ENCODE results near the gene ZCCHC7. TPM values are rescaled to one million over a fixed set of nuclear protein-coding genes. Genes with fewer than 3 reads are reported as not detected.

Gene ZCCHC7
- total and polyA plus RNA-seq, 2 donors (not counting 3 experiments of a cell fraction or from before 2014, with no cell fraction given): 7.4 to 14.8 TPM

DNA sequence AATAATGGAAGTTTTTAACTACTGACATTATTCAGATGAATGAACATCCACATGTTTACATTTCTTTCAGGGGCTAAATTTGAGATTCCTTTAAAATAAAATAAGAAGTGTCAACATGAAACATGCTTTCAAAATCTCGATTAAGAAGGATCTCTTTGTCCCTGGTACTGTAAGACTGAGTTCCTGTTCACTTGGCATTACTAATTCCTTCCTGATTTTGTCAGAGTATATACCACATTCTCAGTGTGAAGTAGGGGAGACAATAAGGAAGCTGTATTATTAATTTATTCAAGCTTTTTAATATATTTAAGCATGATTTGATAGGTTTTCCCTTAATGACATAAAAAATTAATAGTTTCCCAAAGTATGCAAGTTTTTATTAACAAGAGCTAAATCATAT lies 220.6 kb downstream of the ZCCHC7 start:
- dilution Hi-C loops (cut with MboI; ENCODE audit: extremely low pct_ligation_motif_present, low sequenced_read_pairs) (no loop called here), intact Hi-C loops (cut with micrococcal nuclease) (no loop called here)
- Histone ChIP-seq H3K79me2 (ENCODE audit: control insufficient read depth, insufficient read depth, low read length) (no peaks in the 10 kb centered on the region), H3K27me3 (ENCODE audit: control insufficient read depth in 2 of 2, insufficient read depth in 2 of 2, low read length in 2 of 2) (no peaks in the 10 kb centered on the region), H3K4me2 (ENCODE audit: insufficient read depth, low read length) (no peak overlapping the region), H3K9ac (replicated peaks; ENCODE audit: extremely low read depth, insufficient read depth, low read length) (no peak overlapping the region), H3K4me3 (replicated peaks in 1 of 3; ENCODE audit: insufficient read depth in 1 of 3, low read depth in 1 of 3, low read length in 3 of 3) (no peak overlapping the region), H3K36me3 (ENCODE audit: control insufficient read depth in 2 of 2, extremely low read depth in 1 of 2, insufficient read depth in 2 of 2, low read length in 2 of 2) (no peaks in the 10 kb centered on the region), H4K20me1 (replicated peaks; ENCODE audit: control insufficient read depth, extremely low read depth, insufficient read depth, low read length) (no peaks in the 10 kb centered on the region), H3K9me1 (replicated peaks; ENCODE audit: control insufficient read depth, extremely low read depth, insufficient read depth, low read length) (no peaks in the 10 kb centered on the region), H2AFZ (ENCODE audit: low read depth, low read length) (no peak overlapping the region), H3K4me1 (ENCODE audit: control insufficient read depth, extremely low read depth, insufficient read depth, low read length) (no peaks in the 10 kb centered on the region), H3K9me3 (replicated peaks; ENCODE audit: control insufficient read depth, insufficient read depth, low read length) (no peaks in the 10 kb centered on the region), H3K27ac (ENCODE audit: insufficient read depth, low read depth, low read length) (no peak overlapping the region)
- TF ChIP-seq MYC (IDR thresholded peaks at IDR 0.05; ENCODE audit: low read depth, low read length) (no peak), EZH2 (IDR thresholded peaks at IDR 0.05; ENCODE audit: borderline replicate concordance, low read depth, low read length, severe bottlenecking) (no peak), CTCF (IDR thresholded peaks at IDR 0.05; ENCODE audit: extremely low read depth in 1 of 2, insufficient read depth in 1 of 2, low read depth in 1 of 2, low read length in 2 of 2) (no peak)
- TF ChIP-seq, protein P1, sequence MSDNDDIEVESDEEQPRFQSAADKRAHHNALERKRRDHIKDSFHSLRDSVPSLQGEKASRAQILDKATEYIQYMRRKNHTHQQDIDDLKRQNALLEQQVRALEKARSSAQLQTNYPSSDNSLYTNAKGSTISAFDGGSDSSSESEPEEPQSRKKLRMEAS (IDR thresholded peaks at IDR 0.05; ENCODE audit: insufficient read depth, insufficient read length): no peak
- DNase-seq (ENCODE audit: low read depth, low spot score): peak; percentile 10
- no peak for FAIRE-seq
- ChIA-PET CTCF (interaction anchor here (0.9 to 1.6 kb wide), 4 partner anchors 8 to 18 kb away, joined by 4 to 6 read pairs (median 4); no protein-coding TSS in a partner anchor), POLR2A (no interaction called here)
- no TSS peak for BruUV-seq (replicated peaks)

DNA sequence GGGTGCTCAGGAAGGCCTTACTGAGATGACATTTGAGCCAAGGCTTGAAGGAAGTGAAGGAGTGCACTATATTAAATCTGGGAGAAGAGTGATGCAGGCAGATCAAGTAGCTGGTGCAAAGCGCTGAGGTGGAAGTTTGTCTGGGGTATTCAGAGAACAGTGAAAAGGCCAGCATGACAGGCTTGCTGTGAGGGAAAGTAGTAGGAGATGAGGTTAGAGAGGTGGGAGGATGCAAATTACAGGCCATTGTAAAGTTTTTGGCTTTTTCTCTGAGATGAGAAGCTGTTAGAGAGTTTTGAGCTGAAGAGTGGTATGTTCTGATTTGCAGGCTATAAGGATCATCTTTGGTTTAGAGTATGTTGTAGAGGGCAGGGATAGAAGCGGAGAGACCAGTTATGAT lies 221.3 kb downstream of the ZCCHC7 start:
- ChIA-PET CTCF (interaction anchor here (1.2 to 1.6 kb wide), 2 partner anchors 9 to 14 kb away, joined by 4 read pairs; no protein-coding TSS in a partner anchor), POLR2A (no interaction called here)
- no peak overlapping the region for H3K4me2 ChIP-seq (ENCODE audit: insufficient read depth, low read length)
- no peaks in the 10 kb centered on the region for H3K36me3 ChIP-seq (ENCODE audit: control insufficient read depth in 2 of 2, extremely low read depth in 1 of 2, insufficient read depth in 2 of 2, low read length in 2 of 2)
- dilution Hi-C loops (cut with MboI; ENCODE audit: extremely low pct_ligation_motif_present, low sequenced_read_pairs) (no loop called here), intact Hi-C loops (cut with micrococcal nuclease) (no loop called here)
- H3K4me1 ChIP-seq (ENCODE audit: control insufficient read depth, extremely low read depth, insufficient read depth, low read length): no peaks in the 10 kb centered on the region
- DNase-seq (ENCODE audit: low read depth, low spot score) (no peak), FAIRE-seq (no peak)
- no peak overlapping the region for H2AFZ ChIP-seq (ENCODE audit: low read depth, low read length)
- no peaks in the 10 kb centered on the region for H3K9me3 ChIP-seq (replicated peaks; ENCODE audit: control insufficient read depth, insufficient read depth, low read length)
- H3K79me2 ChIP-seq (ENCODE audit: control insufficient read depth, insufficient read depth, low read length): no peaks in the 10 kb centered on the region
- H3K27ac ChIP-seq (ENCODE audit: insufficient read depth, low read depth, low read length): no peak overlapping the region
- H4K20me1 ChIP-seq (replicated peaks; ENCODE audit: control insufficient read depth, extremely low read depth, insufficient read depth, low read length): no peaks in the 10 kb centered on the region
- no TSS peak for BruUV-seq (replicated peaks)
- no peak overlapping the region for H3K9ac ChIP-seq (replicated peaks; ENCODE audit: extremely low read depth, insufficient read depth, low read length)
- H3K4me3 ChIP-seq (replicated peaks in 1 of 3; ENCODE audit: insufficient read depth in 1 of 3, low read depth in 1 of 3, low read length in 3 of 3): no peak overlapping the region
- H3K27me3 ChIP-seq (ENCODE audit: control insufficient read depth in 2 of 2, insufficient read depth in 2 of 2, low read length in 2 of 2): no peaks in the 10 kb centered on the region
- no peaks in the 10 kb centered on the region for H3K9me1 ChIP-seq (replicated peaks; ENCODE audit: control insufficient read depth, extremely low read depth, insufficient read depth, low read length)
- TF ChIP-seq POLR2A (IDR thresholded peaks at IDR 0.05; ENCODE audit: low read depth, low read length): no peak
- TF ChIP-seq EZH2 (IDR thresholded peaks at IDR 0.05; ENCODE audit: borderline replicate concordance, low read depth, low read length, severe bottlenecking): no peak
- TF ChIP-seq CTCF (IDR thresholded peaks at IDR 0.05; ENCODE audit: extremely low read depth in 1 of 2, insufficient read depth in 1 of 2, low read depth in 1 of 2, low read length in 2 of 2): no peak
- no peak for TF ChIP-seq MYC (IDR thresholded peaks at IDR 0.05; ENCODE audit: low read depth, low read length)
- TF ChIP-seq, protein P1 (IDR thresholded peaks at IDR 0.05; ENCODE audit: insufficient read depth, insufficient read length): no peak
- TF ChIP-seq FOS (IDR thresholded peaks at IDR 0.05; ENCODE audit: borderline replicate concordance, insufficient read depth, low read length): no peak
- no peak for TF ChIP-seq GATA2 (IDR thresholded peaks at IDR 0.05; ENCODE audit: insufficient read depth, insufficient read length, low read depth, low read length)
- no peak for TF ChIP-seq POLR2AphosphoS5 (IDR thresholded peaks at IDR 0.05; ENCODE audit: insufficient read depth, low read depth, low read length)
- TF ChIP-seq JUN (IDR thresholded peaks at IDR 0.05; ENCODE audit: borderline replicate concordance, insufficient read depth, insufficient read length, low read depth): no peak
